Cardiac muscle cell (in vitro differentiated cells and primary cell): Measurements from ENCODE around the gene RTBDN. TPM values are rescaled to one million over a fixed set of nuclear protein-coding genes. Genes with fewer than 3 reads are reported as not detected.

Source experiments
- DNase-seq, 2 donors: peaks; one replicate each; pipeline versions ENCODE4 v3.0.0 to v3.0.0-alpha.2; 2010 to 2017; ENCODE audit warnings: low read depth in 1 of 2, low spot score in 1 of 2
- H3K27ac ChIP-seq: fragments of 200-600 bp; sonication (generic); 2 replicates; pipeline ENCODE4 v1.5.1; 2016
- H3K27me3 ChIP-seq: fragments of 200-600 bp; sonication (generic); 2 replicates; pipeline ENCODE4 v1.6.0; 2016; ENCODE audit warnings: control low read depth
- H3K36me3 ChIP-seq: fragments of 200-600 bp; sonication (generic); 2 replicates; pipeline ENCODE4 v1.5.1; 2016; ENCODE audit warnings: control low read depth
- H3K4me1 ChIP-seq: fragments of 200-600 bp; sonication (generic); 2 replicates; pipeline ENCODE4 v1.8.1; 2017; ENCODE audit warnings: low read depth, mild to moderate bottlenecking, mixed run types
- H3K4me3 ChIP-seq: fragments of 200-600 bp; sonication (generic); 2 replicates; pipeline ENCODE4 v1.5.1; 2016; ENCODE audit warnings: mild to moderate bottlenecking
- H3K9me3 ChIP-seq: fragments of 200-600 bp; sonication (generic); 2 replicates; pipeline ENCODE4 v1.5.1; 2017; ENCODE audit warnings: low read depth, mild to moderate bottlenecking, control low read depth
- CTCF ChIP-seq: IDR thresholded peaks from 2 replicates; pipeline ENCODE4 v1.5.1; 2012; ENCODE audit warnings: low read depth, mild to moderate bottlenecking, low read length
- polyA plus RNA-seq: library from polyadenylated mRNA; unstranded; fragments of >200 nt; fragmentation: Nextera tagmentation; extraction: Ambion mirVana; gene quantifications from 2 replicates; pipeline ENCODE4 v1.2.1, GENCODE V29; 2016
- total RNA-seq: library from RNA; depleted of rRNA; stranded (reverse); fragments of >200 nt; gene quantifications from 2 replicates; pipeline ENCODE4 v1.2.3, GENCODE V29; 2016

RTBDN gene
- total and polyA plus RNA-seq, 2 experiments from 2014 or later: not detected

GRCh38 chr19:12789098-12789903, 45.1 kb downstream of the RTBDN start:
- TF ChIP-seq CTCF: no peak
- H3K4me3 ChIP-seq: peak overlapping the region; percentile 25
- H3K27me3 ChIP-seq: no peaks in the 10 kb centered on the region
- H3K36me3 ChIP-seq: no peaks in the 10 kb centered on the region
- peak overlapping the region; percentile 83 for H3K27ac ChIP-seq
- no peaks in the 10 kb centered on the region for H3K9me3 ChIP-seq
- H3K4me1 ChIP-seq: peaks cover 27% of the 10 kb centered on the region
- no peak for DNase-seq

- Histone ChIP-seq H3K9me3 (no peaks in the 10 kb centered on the region), H3K27ac (peak overlapping the region; percentile 83), H3K27me3 (no peaks in the 10 kb centered on the region), H3K36me3 (no peaks in the 10 kb centered on the region), H3K4me1 (peaks cover 30% of the 10 kb centered on the region), H3K4me3 (peak overlapping the region; percentile 25)
- peak; percentile 73 to 78 for DNase-seq
- TF ChIP-seq CTCF: no peak
Observed at GRCh38 chr19:12788682-12789097, 45.7 kb downstream of the RTBDN start.

GRCh38 chr19:12788042-12788681, 46.2 kb downstream of the RTBDN start:
- Histone ChIP-seq H3K27ac (peak overlapping the region; percentile 83), H3K4me1 (peaks cover 34% of the 10 kb centered on the region), H3K36me3 (no peaks in the 10 kb centered on the region), H3K4me3 (no peak overlapping the region), H3K27me3 (no peaks in the 10 kb centered on the region), H3K9me3 (no peaks in the 10 kb centered on the region)
- no peak for TF ChIP-seq CTCF
- peak in 1 of 2 donors; percentile 25 for DNase-seq

GRCh38 chr19:12787458-12787857, 46.9 kb downstream of the RTBDN start:
- Histone ChIP-seq H3K4me3 (no peak overlapping the region), H3K9me3 (no peaks in the 10 kb centered on the region), H3K27ac (no peak overlapping the region), H3K36me3 (no peaks in the 10 kb centered on the region), H3K27me3 (no peaks in the 10 kb centered on the region), H3K4me1 (peaks cover 38% of the 10 kb centered on the region)
- no peak for DNase-seq
- TF ChIP-seq CTCF: no peak

GRCh38 chr19:12786952-12787351, 47.4 kb downstream of the RTBDN start:
- no peak for TF ChIP-seq CTCF
- Histone ChIP-seq H3K27ac (no peak overlapping the region), H3K36me3 (no peaks in the 10 kb centered on the region), H3K4me1 (peaks cover 38% of the 10 kb centered on the region), H3K9me3 (no peaks in the 10 kb centered on the region), H3K27me3 (no peaks in the 10 kb centered on the region), H3K4me3 (no peak overlapping the region)
- DNase-seq: no peak
